Skeletal muscle cell (primary cell): ENCODE measurements around the gene ANXA2R.
A peak's percentile ranks its signal among the peaks of the same experiment; 100 is the strongest.

ENCODE experiments used
- DNase-seq: peaks from one replicate; pipeline ENCODE4 v3.0.0-alpha.2; 2010; ENCODE audit warnings: low read depth
- H3K4me3 ChIP-seq: 2 replicates; pipeline ENCODE4 v1.5.1; 2011; ENCODE audit warnings: low read depth, mild to moderate bottlenecking, control low read depth, low read length, moderate library complexity

ANXA2R gene

DNA sequence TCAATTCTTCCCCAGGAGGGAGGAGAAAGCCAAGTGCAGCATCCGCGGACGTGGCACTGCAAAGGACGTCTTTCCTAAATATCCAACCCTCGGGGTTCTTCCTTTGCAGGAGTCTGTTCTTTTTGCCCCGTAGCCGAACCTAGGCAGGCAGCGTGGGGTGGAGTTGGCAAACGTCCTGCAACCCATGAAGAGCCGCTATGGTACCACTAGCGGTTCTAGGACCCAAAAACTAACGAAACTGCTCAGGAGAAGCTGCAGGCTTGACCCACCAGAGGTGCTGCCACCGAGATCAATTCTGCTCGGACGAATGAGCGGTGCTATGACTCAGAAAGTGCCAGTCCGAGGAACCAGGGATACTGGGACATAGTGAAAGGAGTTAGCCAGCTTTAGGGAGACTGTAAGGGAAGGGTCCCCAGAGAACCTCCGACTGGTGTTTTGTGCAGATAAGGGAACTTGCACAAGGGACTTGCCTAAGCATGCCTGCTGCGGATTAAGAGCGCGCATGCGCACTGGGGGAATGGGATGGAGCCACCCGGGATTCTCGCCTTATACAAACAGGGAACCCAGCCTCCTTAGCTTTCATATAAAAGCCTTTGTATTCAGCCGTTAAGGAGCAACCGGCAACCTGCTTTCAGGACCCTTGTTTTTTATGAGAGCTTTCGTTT is 32.7 kb downstream of the ANXA2R start:
- peak overlapping the region; percentile 52 for H3K4me3 ChIP-seq
- no peak for DNase-seq

DNA sequence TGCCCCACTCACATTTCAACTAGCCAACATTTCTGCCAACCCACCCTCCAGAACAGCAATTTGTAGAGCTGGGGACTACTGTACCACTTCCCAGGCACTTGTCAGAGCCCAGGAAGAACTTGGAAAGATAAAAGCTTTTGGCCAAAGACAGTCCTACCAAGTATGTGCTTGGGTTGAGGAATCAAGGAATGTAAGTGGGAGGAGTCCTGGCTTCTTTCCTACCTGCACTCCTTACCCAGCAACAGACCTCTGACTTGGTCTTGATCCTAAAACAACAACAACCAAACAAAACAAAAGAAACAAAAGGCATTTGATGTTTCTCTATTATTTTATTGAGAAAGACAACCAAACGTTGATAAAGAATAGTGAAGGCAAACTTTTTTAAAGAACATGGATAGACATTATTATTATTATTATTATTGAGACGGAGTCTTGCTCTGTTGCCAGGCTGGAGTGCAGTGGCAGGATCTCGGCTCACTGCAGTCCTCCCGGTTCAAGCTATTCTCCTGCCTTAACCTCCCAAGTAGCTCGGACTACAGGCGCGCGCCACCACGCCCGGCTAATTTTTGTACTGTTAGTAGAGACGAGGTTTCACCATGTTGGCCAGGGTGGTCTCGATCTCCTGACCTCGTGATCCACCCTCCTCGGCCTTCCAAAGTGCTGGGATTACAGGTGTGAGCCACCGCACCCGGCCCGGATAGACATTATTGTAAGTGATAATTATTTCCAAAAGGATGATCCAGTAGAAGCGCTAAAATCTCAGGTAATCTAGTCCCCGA is 33.5 kb downstream of the ANXA2R start:
- no peak for DNase-seq
- H3K4me3 ChIP-seq = no peak overlapping the region

DNA sequence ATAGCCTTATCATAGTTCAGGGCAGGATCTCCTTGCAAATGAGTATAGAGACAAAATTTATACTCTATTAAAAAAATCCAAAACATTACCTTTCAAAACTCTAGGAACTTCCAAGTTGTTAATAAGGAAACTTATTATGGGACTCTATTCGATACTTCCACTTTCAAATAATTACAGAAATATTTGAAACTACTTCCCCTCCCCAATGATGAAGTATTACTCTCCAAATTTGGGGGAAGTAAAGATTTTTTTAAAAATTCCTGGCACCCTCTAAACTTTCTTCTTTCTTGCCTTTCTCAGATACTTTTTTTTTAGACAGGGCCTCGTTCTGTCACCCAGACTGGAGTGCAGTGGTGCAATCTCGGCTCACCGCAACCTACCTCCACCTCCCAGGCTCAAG is 35.1 kb downstream of the ANXA2R start:
- no peak for DNase-seq
- no peak overlapping the region for H3K4me3 ChIP-seq

- DNase-seq = no peak
These were observed 38.4 kb downstream of the ANXA2R start for GRCh38 chr5:43001748-43002147.

DNA sequence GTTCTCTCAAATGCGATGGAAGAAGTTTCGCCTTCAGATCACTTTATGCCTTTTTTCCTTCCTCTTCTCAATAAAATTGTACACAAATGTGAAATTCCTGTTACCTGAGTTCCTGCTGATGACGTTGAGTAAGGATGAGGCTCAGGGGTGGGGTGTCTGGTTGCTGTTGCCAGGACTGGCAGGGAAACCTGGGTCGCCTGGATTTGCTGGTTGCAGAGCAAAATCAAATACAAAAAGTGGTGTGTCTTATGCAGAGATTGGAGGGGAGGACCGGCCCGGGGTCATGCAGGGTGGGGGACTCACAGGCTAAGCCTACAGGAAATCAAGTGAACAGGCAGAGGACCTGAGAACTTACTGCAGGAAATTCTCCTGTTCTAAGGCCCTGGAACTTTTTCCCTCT is 39.2 kb downstream of the ANXA2R start:
- no peak for DNase-seq
- peak overlapping the region; percentile 43 for H3K4me3 ChIP-seq

More at GRCh38 chr5:43001748-43002147, 38.4 kb downstream of the ANXA2R start:
- H3K4me3 ChIP-seq = no peak overlapping the region

- DNase-seq = no peak
- peak overlapping the region; percentile 43 for H3K4me3 ChIP-seq
These were observed 39.8 kb downstream of the ANXA2R start for GRCh38 chr5:43000111-43000840.

GRCh38 chr5:42995360-42995751 is 44.8 kb downstream of the ANXA2R start:
- DNase-seq = no peak
- peak overlapping the region; percentile 55 for H3K4me3 ChIP-seq

DNA sequence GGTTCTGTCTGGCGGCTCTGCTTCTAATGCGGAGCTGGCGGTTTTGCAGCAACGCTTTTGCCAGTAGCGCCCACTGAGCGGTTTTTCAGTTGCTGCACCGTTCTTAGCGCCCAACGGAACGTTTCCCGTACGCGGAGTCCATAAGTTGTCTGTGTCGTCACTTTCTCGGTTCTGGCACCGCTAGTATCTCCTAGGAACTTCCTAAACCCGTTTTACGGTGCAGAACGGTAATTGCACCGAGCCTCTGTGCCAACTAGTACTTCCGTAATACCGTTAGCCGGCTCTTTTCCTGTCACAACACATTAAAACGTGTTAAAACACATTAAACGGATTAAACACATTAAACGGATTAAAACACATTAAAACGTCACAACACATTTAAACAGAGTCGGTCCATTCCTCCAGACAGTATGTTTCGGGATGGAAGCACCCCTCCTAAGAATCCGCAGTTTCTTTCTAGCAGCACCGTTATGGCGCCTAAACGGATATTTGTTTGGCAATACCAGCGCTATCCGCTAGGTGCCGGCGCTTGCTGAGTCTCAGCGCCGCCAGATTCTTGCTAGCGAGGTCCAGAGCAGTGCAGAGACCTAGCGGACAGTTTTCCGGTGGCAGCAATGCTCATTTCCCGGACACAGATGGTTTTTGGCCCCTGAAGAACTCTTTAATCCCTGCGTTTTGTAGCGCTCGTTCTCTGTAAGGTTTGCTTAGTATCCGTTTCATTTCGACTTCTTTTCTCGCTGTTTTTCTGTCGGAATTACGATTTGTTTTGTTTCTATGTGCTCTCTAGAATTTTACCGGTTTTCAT is 45.4 kb downstream of the ANXA2R start:
- peak overlapping the region; percentile 55 for H3K4me3 ChIP-seq
- DNase-seq = peak; percentile 77

GRCh38 chr5:42994246-42994554 is 45.9 kb downstream of the ANXA2R start:
- peak overlapping the region; percentile 55 for H3K4me3 ChIP-seq
- no peak for DNase-seq

DNA sequence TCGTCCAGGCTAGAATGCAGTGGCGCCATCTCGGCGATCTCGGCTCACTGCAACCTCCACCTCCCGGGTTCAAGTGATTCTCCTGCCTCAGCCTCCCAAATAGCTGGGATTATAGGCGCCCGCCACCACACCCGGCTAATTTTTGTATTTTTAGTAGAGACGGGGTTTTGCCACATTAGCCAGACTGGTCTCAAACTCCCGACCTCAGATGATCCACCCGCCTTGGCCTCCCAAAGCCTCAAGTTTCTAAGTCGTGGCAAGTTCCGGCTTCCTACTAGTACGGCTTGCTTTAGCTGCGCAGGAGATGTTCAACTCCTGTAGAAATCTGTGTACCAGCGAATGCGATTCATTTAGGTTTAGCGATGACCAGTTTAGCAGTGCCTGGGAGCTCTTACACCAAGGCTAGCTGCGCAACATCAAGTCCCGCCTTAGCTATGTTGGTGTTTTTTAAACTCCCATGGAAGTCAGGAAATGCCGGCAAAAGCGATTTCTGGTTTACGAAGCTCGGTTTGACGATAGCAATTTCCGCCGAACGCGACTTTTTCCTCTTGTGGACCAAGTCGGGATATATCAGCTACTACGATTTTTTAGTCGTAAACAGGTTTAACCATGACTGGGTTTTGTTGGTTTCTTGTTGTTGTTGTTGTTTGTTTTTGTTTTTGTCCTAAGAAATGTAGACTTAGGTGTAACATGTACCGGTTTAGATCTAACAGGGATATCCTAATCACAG is 46.4 kb downstream of the ANXA2R start:
- DNase-seq = peak; percentile 74
- H3K4me3 ChIP-seq = peak overlapping the region; percentile 55

DNA sequence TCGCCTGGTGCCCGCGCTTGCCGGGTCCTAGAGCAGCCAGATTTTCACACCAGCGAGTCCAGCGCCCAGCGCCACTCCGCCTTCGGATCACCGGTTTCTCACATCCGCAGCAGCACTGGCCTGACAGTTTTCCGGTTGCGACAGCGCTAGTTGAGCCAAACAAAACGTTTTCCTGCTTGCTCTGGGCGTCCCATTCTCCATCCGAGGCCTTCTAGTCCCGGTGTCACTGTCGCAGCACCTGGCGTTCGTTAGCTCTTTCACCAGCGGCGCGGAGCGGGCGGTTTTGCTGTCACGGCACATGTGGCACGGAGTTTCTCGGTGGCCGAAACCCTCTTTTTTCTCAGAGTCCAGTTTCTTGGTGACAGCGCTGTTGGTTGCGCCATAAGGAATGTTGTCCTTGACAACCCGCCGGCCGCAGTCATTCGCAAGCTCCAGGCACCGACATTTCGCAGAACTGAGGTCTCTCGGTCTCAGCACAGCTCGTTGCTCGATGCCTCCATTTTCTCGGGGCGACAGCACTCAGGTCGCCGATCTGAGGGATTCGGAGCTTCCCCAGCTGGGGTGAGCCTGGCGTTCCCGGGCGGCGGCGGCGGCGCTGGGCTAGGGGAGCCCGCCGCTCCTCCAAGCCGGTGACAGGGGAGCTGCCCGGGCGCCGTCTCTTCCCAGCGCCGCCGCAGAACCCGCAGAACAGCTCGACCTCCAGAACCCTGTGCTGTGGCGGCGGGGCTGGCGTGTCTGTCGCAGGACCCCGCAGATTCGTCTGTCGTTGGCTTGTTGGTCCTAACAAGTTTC is 47.8 kb downstream of the ANXA2R start:
- peak; percentile 75 for DNase-seq
- H3K4me3 ChIP-seq = peak overlapping the region; percentile 49

GRCh38 chr5:42991404-42992087 is 48.6 kb downstream of the ANXA2R start:
- H3K4me3 ChIP-seq = peak overlapping the region; percentile 49
- DNase-seq = no peak

- DNase-seq = no peak
- H3K4me3 ChIP-seq = peak overlapping the region; percentile 49
These were observed 49.2 kb downstream of the ANXA2R start for GRCh38 chr5:42990892-42991291.
